Inflammatory macrophage treated with lipopolysaccharide for 1 hour (primary cell): ENCODE results near the gene SDHAF1.
"Not testable (repeated sequence)": the region's sequence is repeated elsewhere in the genome, so short reads cannot be mapped to it uniquely, and the experiment has no call there.

Experiments used
- DNase-seq, 2 donors: peaks; one replicate each; pipeline ENCODE4 v3.0.0-alpha.2; 2020 to 2022

The SDHAF1 gene

DNA sequence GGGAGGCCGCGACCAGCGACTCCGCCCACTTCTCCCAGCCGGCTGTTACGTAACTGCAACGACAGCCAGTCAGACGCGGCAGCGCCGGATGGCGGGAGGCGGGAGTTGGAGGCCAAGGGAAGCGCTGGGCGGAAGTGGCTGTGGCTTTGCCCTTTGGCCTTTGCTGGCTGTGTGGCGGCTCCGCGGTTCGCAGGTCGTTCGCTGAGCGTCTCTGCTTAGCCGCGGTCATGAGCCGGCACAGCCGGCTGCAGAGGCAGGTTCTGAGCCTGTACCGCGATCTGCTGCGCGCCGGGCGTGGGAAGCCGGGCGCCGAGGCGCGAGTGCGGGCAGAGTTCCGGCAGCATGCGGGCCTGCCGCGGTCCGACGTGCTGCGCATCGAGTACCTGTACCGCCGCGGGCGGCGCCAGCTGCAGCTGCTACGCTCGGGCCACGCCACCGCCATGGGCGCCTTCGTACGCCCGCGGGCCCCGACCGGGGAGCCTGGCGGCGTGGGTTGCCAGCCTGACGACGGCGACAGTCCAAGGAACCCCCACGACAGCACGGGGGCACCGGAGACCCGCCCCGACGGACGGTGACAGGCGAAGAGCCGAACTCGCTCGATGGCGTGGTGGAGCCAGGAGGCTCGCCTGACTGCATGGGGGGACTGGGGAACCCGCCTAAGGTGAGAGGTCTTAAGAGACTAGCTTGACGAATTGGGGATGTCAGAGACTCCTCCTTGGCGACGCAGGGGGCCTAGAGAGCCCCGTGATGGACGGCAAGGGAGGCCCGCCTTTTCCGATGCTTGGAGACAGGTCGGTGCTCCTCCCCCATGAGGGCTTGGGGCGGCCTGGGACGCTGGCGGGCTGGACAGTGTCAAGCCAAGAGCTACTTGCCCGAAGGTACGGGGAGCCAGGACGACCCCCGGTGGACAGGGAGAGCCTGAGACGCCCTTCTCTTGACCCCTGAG is at the start of gene SDHAF1:
SDHAF1 (plus strand) TSS at position 141 of the 946 bp plus-strand sequence; CDS start at position 228, 87 bp downstream.
- DNase-seq, result peak; percentile 96 to 98

GRCh38 chr19:35946203-35946602 is 48.8 kb upstream of the SDHAF1 start:
- no peak for DNase-seq

GRCh38 chr19:35949131-35949530 is 45.9 kb upstream of the SDHAF1 start:
- no peak for DNase-seq

DNA sequence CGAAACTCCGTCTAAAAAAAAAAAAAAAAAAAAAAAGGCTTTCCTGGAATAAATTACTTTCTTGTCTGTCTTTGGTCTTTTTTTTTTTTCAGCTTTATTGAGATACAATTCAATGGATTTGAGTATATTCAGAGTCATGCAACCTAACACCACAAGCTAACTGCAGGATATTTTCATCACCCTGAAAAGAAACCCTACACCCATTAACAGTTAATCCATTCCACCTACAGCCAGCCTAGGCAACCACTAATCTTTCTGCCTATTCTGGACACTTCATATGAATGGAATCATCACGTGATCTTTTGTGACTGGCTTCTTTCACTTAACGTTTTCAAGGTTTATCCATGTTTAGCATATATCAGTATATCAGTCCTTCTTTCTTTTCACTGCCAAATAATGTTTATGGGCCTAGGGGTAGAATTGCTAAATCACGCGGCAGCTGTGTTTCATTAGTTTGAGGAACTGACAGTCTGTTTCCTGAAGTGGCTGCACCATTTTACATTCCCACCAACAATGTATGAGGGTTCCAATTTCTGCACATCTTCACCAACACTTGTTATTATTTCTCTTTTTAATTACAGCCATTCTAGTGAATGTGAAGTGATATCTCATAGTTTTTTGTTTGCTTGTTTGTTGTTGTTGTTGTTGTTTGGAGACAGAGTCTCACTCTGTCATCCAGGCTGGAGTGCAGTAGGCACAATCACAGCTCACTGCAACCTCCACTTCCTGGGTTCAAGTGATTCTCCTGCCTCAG is 38.9 kb upstream of the SDHAF1 start:
- peak in 1 of 2 donors; percentile 8 for DNase-seq

GRCh38 chr19:35957411-35957810 is 37.6 kb upstream of the SDHAF1 start:
- DNase-seq, result not testable (repeated sequence)

DNA sequence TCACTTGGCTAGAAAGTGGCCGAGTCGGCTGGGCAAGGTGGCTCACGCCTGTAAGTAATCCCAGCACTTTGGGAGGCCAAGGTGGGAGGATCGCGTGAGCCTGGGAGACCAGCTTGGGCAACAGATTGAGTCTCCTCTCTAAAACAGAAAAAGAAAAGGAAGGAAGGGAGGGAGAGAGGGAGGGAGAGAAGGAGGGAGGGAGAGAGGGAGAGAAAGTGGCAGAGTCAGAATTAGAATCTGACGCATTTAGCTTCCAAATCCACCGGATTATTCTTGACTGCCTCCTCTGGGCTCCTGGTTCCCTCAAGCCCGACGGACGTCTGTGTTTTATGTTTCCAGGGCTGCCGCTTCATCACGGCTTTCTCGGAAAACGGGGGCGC is 36.3 kb upstream of the SDHAF1 start:
- no peak for DNase-seq

DNA sequence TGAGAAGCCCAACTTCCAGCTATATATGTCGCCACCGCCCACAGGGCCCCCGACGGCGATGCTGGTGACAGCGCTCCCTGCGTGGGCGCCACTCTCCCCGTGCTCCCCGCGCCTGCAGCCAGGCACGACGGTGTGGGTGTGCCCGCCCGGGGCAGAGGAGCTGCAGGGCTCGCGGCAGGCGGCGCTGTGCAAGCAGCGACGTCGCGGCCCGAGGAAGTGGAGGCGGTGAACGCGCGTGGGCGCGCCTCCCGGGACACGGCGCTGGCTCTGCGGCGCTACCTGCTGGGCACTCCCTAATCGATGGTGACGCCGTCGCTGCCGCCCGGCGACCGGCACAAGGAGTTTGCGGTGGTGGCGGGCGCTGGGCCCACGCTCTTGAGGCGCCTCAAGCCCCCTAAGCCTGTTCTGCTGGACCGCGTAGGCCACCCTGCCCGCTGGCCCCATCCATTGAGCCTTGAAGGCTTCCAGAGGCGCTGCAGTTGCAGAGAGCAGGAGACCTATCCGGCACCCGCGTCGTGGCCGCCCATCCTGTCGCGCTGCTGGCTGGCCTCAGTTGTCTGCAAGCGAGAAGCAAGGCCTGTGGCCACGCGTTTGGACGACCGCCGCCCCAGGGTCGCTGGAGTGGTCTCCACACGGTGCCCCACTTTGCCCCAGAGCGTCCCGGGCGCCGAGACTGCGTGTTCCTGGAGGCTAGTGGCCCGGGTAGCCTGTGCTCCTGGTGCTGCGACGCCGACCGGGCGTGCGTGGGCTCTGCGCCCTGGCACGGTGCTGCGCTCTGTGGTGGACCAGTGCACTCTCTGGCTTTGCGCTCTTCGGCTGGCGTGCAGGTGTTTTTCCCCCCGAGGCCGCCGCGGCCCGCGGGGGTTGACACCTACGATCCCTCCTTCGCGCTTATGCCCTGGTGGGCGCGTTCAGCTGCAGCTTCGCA is 35.7 kb upstream of the SDHAF1 start:
- peak; percentile 72 to 84 for DNase-seq

GRCh38 chr19:35959968-35960320 is 35.0 kb upstream of the SDHAF1 start:
- no peak for DNase-seq

DNA sequence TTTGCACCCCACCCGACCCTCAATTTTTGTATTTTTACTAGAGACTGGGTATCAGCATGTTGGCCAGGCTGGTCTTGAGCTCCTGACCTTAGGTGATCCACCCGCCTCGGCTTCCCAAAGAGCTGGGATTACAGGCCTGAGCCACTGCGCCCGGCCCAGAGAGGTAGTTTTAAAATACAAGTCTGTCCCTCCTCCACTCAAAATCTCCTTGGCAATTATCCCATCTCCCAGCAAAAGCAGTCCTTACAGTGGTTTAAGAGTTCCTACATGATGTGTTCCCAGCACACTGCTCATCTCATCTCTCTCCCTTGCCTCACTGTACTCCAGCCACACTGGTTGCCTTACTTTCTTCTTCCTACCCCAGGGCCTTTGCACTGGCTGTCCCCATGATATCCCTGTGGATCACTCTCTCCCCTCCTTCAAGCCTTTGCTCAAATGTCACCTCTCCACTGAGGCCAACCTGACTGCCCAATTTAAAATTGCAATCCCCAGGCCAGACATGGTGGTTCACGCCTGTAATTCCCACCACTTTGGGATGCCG is 34.5 kb upstream of the SDHAF1 start:
- no peak for DNase-seq

DNA sequence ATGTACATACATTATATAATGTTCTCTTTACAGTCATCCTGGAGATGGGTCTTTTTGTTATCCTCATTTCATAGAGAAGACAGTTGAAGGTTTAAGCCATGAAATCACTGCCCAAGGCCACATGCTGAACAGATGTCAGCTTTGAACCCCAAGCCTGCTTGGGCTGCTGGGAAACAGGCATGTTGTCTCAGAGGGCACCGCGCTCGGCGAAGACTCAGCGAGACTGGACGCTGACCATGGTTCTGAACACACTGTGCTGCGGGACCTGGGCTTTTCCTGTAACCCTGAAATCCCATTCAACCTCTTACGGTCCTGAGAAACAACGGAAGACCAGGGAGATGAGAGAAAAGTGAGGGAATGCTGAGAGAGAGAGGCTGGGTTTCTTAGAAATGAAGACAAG is 31.5 kb upstream of the SDHAF1 start:
- peak in 1 of 2 donors; percentile 65 for DNase-seq

GRCh38 chr19:35966771-35967170 is 28.2 kb upstream of the SDHAF1 start:
- no peak for DNase-seq

GRCh38 chr19:35973487-35973886 is 21.5 kb upstream of the SDHAF1 start:
- DNase-seq, result peak in 1 of 2 donors; percentile 60

GRCh38 chr19:35975608-35976214 is 19.3 kb upstream of the SDHAF1 start:
- no peak for DNase-seq

- peak in 1 of 2 donors; percentile 27 for DNase-seq
These were observed 17.4 kb upstream of the SDHAF1 start for GRCh38 chr19:35977446-35978222.

DNA sequence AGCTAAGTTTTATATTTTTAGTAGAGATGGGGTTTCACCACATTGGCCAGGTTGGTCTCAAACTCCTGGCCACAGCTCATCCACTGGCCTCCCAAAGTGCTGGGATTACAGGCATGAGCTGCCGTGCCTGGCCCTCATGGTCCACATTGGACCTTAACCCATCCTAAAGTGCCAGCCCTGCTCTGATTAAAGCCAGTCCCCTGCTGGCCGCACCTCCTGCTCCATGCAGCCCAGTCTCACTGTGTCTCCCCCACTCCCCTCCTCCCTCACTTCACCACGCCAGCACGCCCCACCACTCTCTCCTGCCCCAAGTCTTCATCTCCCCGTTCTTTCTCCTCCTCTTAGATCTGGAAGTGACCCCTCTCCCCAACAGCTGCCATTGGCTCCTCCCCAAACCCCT is 16.7 kb upstream of the SDHAF1 start:
- no peak for DNase-seq

GRCh38 chr19:35978832-35979365 is 16.1 kb upstream of the SDHAF1 start:
- no peak for DNase-seq

GRCh38 chr19:35980997-35981396 is 14.0 kb upstream of the SDHAF1 start:
- not testable (repeated sequence) for DNase-seq

DNA sequence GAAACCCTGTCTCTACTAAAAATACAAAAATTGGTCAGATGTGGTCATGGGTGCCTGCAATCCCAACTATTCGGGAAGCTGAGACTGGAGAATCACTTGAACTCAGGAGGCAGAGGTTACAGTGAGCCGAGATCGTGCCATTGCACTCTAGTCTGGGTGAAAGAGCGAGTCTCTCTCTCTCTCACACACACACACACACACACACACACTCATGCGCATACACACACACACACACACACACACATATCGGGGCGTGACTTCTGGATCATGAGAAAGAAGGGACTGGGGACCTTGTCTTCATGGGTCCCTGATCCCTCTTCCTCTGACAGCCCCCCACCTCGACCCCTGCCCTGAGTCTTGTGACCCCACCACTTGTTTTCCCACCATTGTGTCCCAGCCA is 11.8 kb upstream of the SDHAF1 start:
- DNase-seq, result no peak

DNA sequence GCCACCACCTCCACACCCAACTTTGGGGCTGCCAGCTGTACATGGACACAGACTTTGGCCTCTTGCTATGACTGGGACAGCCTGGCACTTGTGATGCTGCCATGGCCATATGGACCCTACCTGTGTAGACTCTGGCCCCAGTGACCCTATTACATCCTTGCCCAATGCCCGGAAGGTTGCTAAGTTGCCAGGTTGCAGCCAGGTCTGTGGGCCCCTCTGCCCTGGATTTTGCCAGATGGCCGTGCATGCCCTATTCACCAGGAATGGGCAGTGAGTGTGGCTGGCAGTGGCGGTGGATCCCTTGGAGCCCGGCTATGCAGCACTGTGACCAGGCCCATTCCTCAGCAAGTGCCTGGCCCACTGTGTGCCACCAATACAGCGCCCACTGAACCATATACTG is 8.9 kb upstream of the SDHAF1 start:
- DNase-seq, result no peak

DNA sequence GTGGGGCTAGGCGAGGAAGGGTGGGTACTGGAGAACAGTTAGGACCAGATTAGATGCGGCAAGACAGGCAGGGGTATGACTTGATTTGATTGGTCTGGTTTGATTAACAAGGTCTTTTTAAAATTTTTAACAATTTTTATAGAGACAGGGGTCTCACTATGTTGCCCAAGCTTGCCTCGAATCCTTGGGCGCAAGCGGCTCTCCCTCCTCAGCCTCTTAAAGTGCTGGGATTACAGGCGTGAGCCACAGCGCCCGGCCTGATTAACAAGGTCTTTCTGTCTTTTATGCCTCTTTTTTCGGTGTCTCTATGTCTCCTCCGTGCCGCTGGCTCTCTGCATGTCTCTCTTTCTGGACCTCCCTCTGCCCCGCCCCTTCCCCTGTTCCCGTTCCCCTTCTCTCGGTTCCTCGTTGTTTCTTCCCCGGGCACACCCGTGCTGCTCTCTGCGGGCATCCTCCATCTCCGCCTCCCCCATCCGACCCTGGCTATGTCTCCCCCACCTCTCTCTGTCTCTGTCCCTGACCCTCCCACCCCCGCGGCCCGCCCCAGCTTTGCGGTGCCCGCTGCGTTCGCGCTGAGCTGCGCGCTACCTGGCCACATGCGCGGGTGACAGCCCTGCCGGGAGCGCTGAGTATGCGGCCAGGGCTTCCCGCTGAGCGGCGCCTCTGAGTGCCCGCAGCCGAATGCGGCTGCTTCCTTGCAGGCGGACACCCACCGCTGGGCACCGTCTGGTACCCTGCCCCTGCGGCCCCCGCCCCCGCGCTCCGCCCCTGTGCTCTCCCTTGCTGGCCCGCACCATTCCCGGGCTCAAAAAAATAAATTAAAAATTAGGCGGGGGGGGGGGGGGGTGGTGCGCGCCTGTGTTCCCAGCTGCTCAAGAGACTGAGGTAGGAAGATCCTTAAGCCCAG is 8.1 kb upstream of the SDHAF1 start:
- peak in 1 of 2 donors; percentile 63 for DNase-seq
